ENCODE measurements around the gene TLR8.
"Not testable (repeated sequence)": the region's sequence is repeated elsewhere in the genome, so short reads cannot be mapped to it uniquely, and the experiment has no call there.

TLR8 gene

GRCh38 chrX:12947545-12948235 lies 41.3 kb downstream of the TLR8 start:
- DNase-seq = no peak

GRCh38 chrX:12948495-12948894 lies 42.1 kb downstream of the TLR8 start:
- no peak for DNase-seq

GRCh38 chrX:12949205-12949926 lies 42.9 kb downstream of the TLR8 start:
- no peak for DNase-seq

GRCh38 chrX:12949927-12950656 lies 43.7 kb downstream of the TLR8 start:
- DNase-seq = no peak

- DNase-seq = no peak
These were observed 44.6 kb downstream of the TLR8 start for GRCh38 chrX:12950851-12951594.

GRCh38 chrX:12951595-12951975 lies 45.2 kb downstream of the TLR8 start:
- DNase-seq = no peak

- no peak for DNase-seq
These were observed 47.0 kb downstream of the TLR8 start for GRCh38 chrX:12953420-12953819.

- DNase-seq = no peak
These were observed 48.0 kb downstream of the TLR8 start for GRCh38 chrX:12954376-12954775.

- DNase-seq = no peak
These were observed 48.6 kb downstream of the TLR8 start for GRCh38 chrX:12954981-12955380.

GRCh38 chrX:12955882-12956703 lies 49.7 kb downstream of the TLR8 start:
- no peak for DNase-seq

GRCh38 chrX:12956704-12957534 lies 50.5 kb downstream of the TLR8 start:
- no peak for DNase-seq

GRCh38 chrX:12958059-12958458 lies 51.6 kb downstream of the TLR8 start:
- no peak for DNase-seq

GRCh38 chrX:12958461-12958860 lies 52.0 kb downstream of the TLR8 start:
- DNase-seq = no peak

GRCh38 chrX:12961196-12961718 lies 54.8 kb downstream of the TLR8 start:
- no peak for DNase-seq

GRCh38 chrX:12962041-12962504 lies 55.7 kb downstream of the TLR8 start:
- no peak for DNase-seq

- not testable (repeated sequence) for DNase-seq
These were observed 56.9 kb downstream of the TLR8 start for GRCh38 chrX:12963210-12963850.

- DNase-seq = no peak
These were observed 58.9 kb downstream of the TLR8 start for GRCh38 chrX:12965131-12965940.

- no peak for DNase-seq
These were observed 59.7 kb downstream of the TLR8 start for GRCh38 chrX:12966151-12966550.

GRCh38 chrX:12967711-12968465 lies 61.5 kb downstream of the TLR8 start:
- DNase-seq = no peak

All from NCI-H446 treated with DMSO at 0.1 percent for 48 hours (cell line).